Caco-2 (cell line): Measurements from ENCODE around the gene STXBP1. TPM values are rescaled to one million over a fixed set of nuclear protein-coding genes. Genes with fewer than 3 reads are reported as not detected.
A peak's percentile ranks its signal among the peaks of the same experiment; 100 is the strongest.

Experiments
- BruUV-seq: library from RNA; stranded (reverse); fragments of 400-500 nt; replicated peaks from 2 replicates; lab custom pipeline; 2021; lab: Mats Ljungman, UMichigan
- CTCF ChIA-PET: fragments of 300-600 bp; sonication (Branson Sonifier 250); formaldehyde crosslinking; loops from one replicate; lab custom pipeline; 2022; ENCODE audit warnings: antibody characterized with exemption; lab: Charles Lee
- POLR2A ChIA-PET: fragments of 300-600 bp; sonication (Branson Sonifier 250); formaldehyde crosslinking; loops from one replicate; lab custom pipeline; 2022; ENCODE audit warnings: antibody characterized with exemption; lab: Charles Lee
- DNase-seq, 2 experiments: peaks; one replicate each; pipeline versions ENCODE4 v3.0.0 to v3.0.0-alpha.2; 2020 to 2022
- H3K27me3 ChIP-seq: replicated peaks from 2 replicates; pipeline ENCODE4 v1.6.0; 2011; ENCODE audit warnings: low read length; ENCODE audit not compliant: control insufficient read depth, insufficient read depth
- H3K36me3 ChIP-seq: 2 replicates; pipeline ENCODE4 v1.5.1; 2011; ENCODE audit warnings: low read length; ENCODE audit not compliant: control insufficient read depth, insufficient read depth
- H3K4me1 ChIP-seq: fragments of 250-450 bp; sonication (Bioruptor Pico); 2 replicates; pipeline ENCODE4 v1.5.1; 2020; ENCODE audit warnings: mild to moderate bottlenecking
- H3K4me3 ChIP-seq: 2 replicates; pipeline ENCODE4 v1.5.1; 2011; ENCODE audit warnings: low read depth, mild to moderate bottlenecking, control low read depth, low read length
- H3K9me3 ChIP-seq: fragments of 250-450 bp; sonication (Bioruptor Pico); 2 replicates; pipeline ENCODE4 v1.5.1; 2020; ENCODE audit warnings: mild to moderate bottlenecking, moderate library complexity
- H3K27ac Mint-ChIP-seq: one replicate; pipeline ENCODE4 v1.8.0; 2022; ENCODE audit warnings: mixed read lengths; ENCODE audit not compliant: unreplicated experiment
- H3K27me3 Mint-ChIP-seq: one replicate; pipeline ENCODE4 v1.8.0; 2022; ENCODE audit warnings: mixed read lengths; ENCODE audit not compliant: insufficient read depth, unreplicated experiment
- H3K36me3 Mint-ChIP-seq: one replicate; pipeline ENCODE4 v1.8.0; 2022; ENCODE audit warnings: mild to moderate bottlenecking, mixed read lengths; ENCODE audit not compliant: insufficient read depth, unreplicated experiment
- H3K4me1 Mint-ChIP-seq: one replicate; pipeline ENCODE4 v1.8.0; 2022; ENCODE audit warnings: low read depth, mixed read lengths; ENCODE audit not compliant: unreplicated experiment
- H3K4me3 Mint-ChIP-seq: one replicate; pipeline ENCODE4 v1.8.0; 2022; ENCODE audit warnings: mild to moderate bottlenecking, moderate library complexity, mixed read lengths; ENCODE audit not compliant: unreplicated experiment
- H3K9me3 Mint-ChIP-seq: one replicate; pipeline ENCODE4 v1.8.0; 2022; ENCODE audit warnings: mixed read lengths; ENCODE audit not compliant: unreplicated experiment
- intact Hi-C: fragments of 100-400 bp; cut with micrococcal nuclease; formaldehyde crosslinking; loops from one replicate; pipeline ENCODE4 v1.10.0; 2022; ENCODE audit not compliant: unreplicated experiment
- total RNA-seq: library from RNA; stranded (reverse); gene quantifications from 2 replicates; pipeline ENCODE4 v1.2.3, GENCODE V29; 2022
- TF ChIP-seq, protein P1 (sequence below), 2 experiments: fragments of 200-600 bp in 1 of 2; IDR thresholded peaks; 1 replicate in 1 of 2; 2 replicates in 1 of 2; pipeline versions ENCODE4 v1.5.1 to v1.8.0; 2011 to 2022; ENCODE audit warnings: antibody characterized with exemption in 1 of 2, control low read depth in 1 of 2, inconsistent platforms in 1 of 2, low read depth in 1 of 2, low read length in 1 of 2, mild to moderate bottlenecking in 1 of 2, moderate library complexity in 1 of 2; ENCODE audit not compliant: insufficient read depth in 1 of 2, severe bottlenecking in 1 of 2, unreplicated experiment in 1 of 2

The STXBP1 gene
- total RNA-seq, 1 experiment from 2014 or later = 5.5 TPM

DNA sequence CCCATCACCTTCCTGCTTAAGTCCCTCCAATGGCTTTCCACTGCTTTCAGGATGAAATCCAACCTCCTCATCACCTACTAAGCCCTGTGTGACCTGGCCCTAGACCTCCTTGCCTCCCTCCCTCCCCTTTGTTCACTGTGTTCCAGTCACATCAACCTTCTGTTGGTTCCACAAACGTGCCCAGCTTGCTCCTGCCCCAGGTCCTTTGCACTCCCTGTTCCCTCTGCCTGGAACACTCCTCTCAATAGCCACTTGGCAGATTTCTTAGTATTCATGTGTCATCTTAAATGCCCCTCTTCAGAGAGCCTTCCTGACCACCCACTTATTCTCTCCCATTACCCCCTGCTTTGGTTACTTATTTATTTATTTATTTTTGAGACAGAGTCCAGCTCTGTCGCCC lies 24.1 kb upstream of the STXBP1 start:
- no peak overlapping the region for H3K4me3 ChIP-seq
- Mint-ChIP-seq H3K27me3 (no peaks in the 10 kb centered on the region), H3K36me3 (no peaks in the 10 kb centered on the region), H3K4me1 (no peaks in the 10 kb centered on the region), H3K4me3 (no peak overlapping the region), H3K27ac (no peak overlapping the region), H3K9me3 (no peaks in the 10 kb centered on the region)
- ChIA-PET POLR2A (no interaction called here), CTCF (interaction anchor here (0.8 to 4.6 kb wide), 2 partner anchors 84 to 147 kb away, joined by 3 to 34 read pairs; partner anchors contain the start of gene TOR2A)
- H3K4me1 ChIP-seq = peaks cover 5% of the 10 kb centered on the region
- no peaks in the 10 kb centered on the region for H3K9me3 ChIP-seq
- no peak for DNase-seq
- intact Hi-C loops = no loop called here
- TF ChIP-seq, protein P1, sequence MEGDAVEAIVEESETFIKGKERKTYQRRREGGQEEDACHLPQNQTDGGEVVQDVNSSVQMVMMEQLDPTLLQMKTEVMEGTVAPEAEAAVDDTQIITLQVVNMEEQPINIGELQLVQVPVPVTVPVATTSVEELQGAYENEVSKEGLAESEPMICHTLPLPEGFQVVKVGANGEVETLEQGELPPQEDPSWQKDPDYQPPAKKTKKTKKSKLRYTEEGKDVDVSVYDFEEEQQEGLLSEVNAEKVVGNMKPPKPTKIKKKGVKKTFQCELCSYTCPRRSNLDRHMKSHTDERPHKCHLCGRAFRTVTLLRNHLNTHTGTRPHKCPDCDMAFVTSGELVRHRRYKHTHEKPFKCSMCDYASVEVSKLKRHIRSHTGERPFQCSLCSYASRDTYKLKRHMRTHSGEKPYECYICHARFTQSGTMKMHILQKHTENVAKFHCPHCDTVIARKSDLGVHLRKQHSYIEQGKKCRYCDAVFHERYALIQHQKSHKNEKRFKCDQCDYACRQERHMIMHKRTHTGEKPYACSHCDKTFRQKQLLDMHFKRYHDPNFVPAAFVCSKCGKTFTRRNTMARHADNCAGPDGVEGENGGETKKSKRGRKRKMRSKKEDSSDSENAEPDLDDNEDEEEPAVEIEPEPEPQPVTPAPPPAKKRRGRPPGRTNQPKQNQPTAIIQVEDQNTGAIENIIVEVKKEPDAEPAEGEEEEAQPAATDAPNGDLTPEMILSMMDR (IDR thresholded peaks at IDR 0.05; ENCODE audit: insufficient read depth in 1 of 2, low read depth in 1 of 2, low read length in 1 of 2, severe bottlenecking in 1 of 2, unreplicated experiment in 1 of 2) = no peak
- BruUV-seq = no TSS peak
- no peaks in the 10 kb centered on the region; the same call in 1 of the 2 replicates for H3K27me3 ChIP-seq
- no peaks in the 10 kb centered on the region for H3K36me3 ChIP-seq

- no TSS peak for BruUV-seq
- intact Hi-C loops = no loop called here
- TF ChIP-seq, protein P1 (IDR thresholded peaks at IDR 0.05; ENCODE audit: insufficient read depth in 1 of 2, low read depth in 1 of 2, low read length in 1 of 2, severe bottlenecking in 1 of 2, unreplicated experiment in 1 of 2) = no peak
- Mint-ChIP-seq H3K27ac (no peak overlapping the region), H3K4me3 (no peak overlapping the region), H3K9me3 (no peaks in the 10 kb centered on the region), H3K4me1 (no peaks in the 10 kb centered on the region), H3K27me3 (peaks cover 2% of the 10 kb centered on the region), H3K36me3 (no peaks in the 10 kb centered on the region)
- H3K4me3 ChIP-seq = no peak overlapping the region
- no peaks in the 10 kb centered on the region for H3K9me3 ChIP-seq
- no peak for DNase-seq
- 0 out of 2 replicates have a peak, but pooled peaks cover under 1% of the 10 kb centered on the region for H3K4me1 ChIP-seq
- ChIA-PET POLR2A (interaction anchor here (0.6 to 0.9 kb wide), 4 partner anchors 137 to 348 kb away, joined by 3 to 4 read pairs (median 4); partner anchors contain the start of genes LRSAM1 and TOR2A), CTCF (interaction anchor here (0.6 to 4.6 kb wide), 7 partner anchors 13 to 281 kb away, joined by 3 to 34 read pairs (median 4); partner anchors contain the start of genes PTRH1, TOR2A and TTC16)
- no peaks in the 10 kb centered on the region for H3K36me3 ChIP-seq
- H3K27me3 ChIP-seq = no peaks in the 10 kb centered on the region; the same call in 1 of the 2 replicates
These were observed 23.2 kb upstream of the STXBP1 start for GRCh38 chr9:127588740-127589506.

GRCh38 chr9:127589955-127590370 lies 22.1 kb upstream of the STXBP1 start:
- ChIA-PET POLR2A (no interaction called here), CTCF (interaction anchor here (0.6 to 4.6 kb wide), 3 partner anchors 87 to 145 kb away, joined by 3 to 34 read pairs (median 4); partner anchors contain the start of genes PTRH1, TOR2A and TTC16)
- BruUV-seq = no TSS peak
- DNase-seq = peak; percentile 72 to 78
- Mint-ChIP-seq H3K4me3 (no peak overlapping the region), H3K27me3 (peaks cover 3% of the 10 kb centered on the region), H3K9me3 (no peaks in the 10 kb centered on the region), H3K27ac (no peak overlapping the region), H3K36me3 (no peaks in the 10 kb centered on the region), H3K4me1 (no peaks in the 10 kb centered on the region)
- H3K9me3 ChIP-seq = no peaks in the 10 kb centered on the region
- TF ChIP-seq, protein P1 (IDR thresholded peaks at IDR 0.05; ENCODE audit: insufficient read depth in 1 of 2, low read depth in 1 of 2, low read length in 1 of 2, severe bottlenecking in 1 of 2, unreplicated experiment in 1 of 2) = peak; percentile 85 to 91
- intact Hi-C loops = loop anchor here (1.0 to 2.0 kb wide), 5 partner anchors 18 to 331 kb away; no protein-coding TSS in a partner anchor
- no peaks in the 10 kb centered on the region for H3K36me3 ChIP-seq
- no peak overlapping the region for H3K4me3 ChIP-seq
- H3K27me3 ChIP-seq = no peaks in the 10 kb centered on the region; the same call in 1 of the 2 replicates
- H3K4me1 ChIP-seq = no peaks in the 10 kb centered on the region
